Testis (tissue), 2 donors: ENCODE results near the gene PRDM1.

Experiments
- CTCF ChIP-seq, 3 experiments: fragments of 450-650 bp in 2 of 3; fragments of 200-600 bp in 1 of 3; sonication (generic) in 1 of 3; IDR thresholded peaks; one replicate each; pipeline ENCODE4 v1.5.1; 2016 to 2019; ENCODE audit warnings: antibody characterized with exemption in 3 of 3, mild to moderate bottlenecking in 2 of 3, moderate library complexity in 1 of 3
- POLR2A ChIP-seq: fragments of 450-650 bp; IDR thresholded peaks from one replicate; pipeline ENCODE4 v1.6.1; 2017; ENCODE audit warnings: antibody characterized with exemption, mild to moderate bottlenecking, moderate library complexity

DNA sequence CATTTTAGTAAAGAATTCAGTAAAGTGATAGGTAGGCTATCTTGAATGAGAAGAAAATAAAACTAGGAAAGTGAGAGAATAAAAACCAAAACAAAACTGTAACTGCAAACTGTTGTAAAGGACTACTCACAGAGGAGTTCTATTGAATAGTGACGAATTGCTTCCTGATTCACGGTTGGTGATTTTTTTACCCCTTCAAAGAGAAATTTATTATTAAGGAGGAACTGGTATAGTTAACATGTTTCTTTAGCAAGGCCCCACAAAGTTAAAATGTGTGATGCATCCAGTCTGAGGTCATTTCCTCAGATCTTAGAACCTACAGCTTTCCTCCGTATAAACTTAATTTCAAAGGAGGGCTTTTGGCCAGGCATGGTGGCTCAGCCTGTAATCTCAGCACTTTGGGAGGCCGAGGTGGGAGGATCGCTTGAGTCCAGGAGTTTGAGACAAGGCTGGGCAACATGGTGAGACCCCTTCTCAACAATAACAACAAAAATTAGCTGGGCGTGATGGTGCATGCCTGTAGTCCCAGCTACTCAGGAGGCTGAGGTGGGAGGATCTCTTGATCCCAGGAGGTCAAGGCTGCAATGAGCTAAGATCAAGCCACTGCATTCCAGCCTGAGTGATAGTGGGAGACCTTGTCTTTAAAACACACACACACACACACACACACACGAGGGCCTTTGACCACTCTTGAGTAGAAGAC lies 8.3 kb downstream of the PRDM1 start:
- no peak for TF ChIP-seq CTCF (IDR thresholded peaks at IDR 0.05)
- TF ChIP-seq POLR2A = no peak
